Stimulated activated CD8-positive, alpha-beta memory T cell treated with anti-CD3 and anti-CD28 coated beads, Interleukin-7, amount 100 ng/mL, for 1 hour (primary cell): ENCODE measurements around the gene ADGRF1.
"Not testable (repeated sequence)": the region's sequence is repeated elsewhere in the genome, so short reads cannot be mapped to it uniquely, and the experiment has no call there.

ENCODE experiments used
- DNase-seq, 2 donors: peaks; one replicate each; pipeline ENCODE4 v3.0.0-alpha.2; 2020; ENCODE audit warnings: low read depth in 2 of 2

The ADGRF1 gene

DNA sequence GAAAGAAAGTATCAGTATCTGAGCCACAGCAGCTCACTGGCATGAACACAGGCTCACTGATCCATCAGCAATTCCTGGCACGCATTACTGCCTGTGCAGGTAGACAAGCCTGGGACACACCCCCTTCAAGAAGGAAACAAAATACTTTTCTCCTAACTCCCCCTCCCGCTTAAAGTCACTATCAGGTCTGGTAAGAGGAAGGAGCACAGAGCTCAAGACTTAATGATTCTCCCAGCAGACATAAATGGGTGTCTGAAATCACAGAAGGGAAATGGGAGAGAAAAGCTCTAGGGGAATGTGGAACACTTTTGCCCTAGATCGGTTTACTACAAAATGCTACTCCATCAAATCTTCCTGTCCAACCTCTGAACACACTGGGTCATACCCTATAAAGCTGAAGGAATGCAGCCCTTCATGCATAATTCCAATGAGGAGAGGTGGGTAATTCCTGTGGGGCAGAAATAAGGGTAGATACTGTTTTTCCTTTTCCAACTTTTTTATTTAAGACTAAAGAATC, at the start of gene ADGRF1:
Gene ADGRF1, minus strand, starts transcription at position 58 of the 517 bp plus-strand sequence. CDS start 13,271 bp downstream, outside the sequence.
- DNase-seq, result no peak

DNA sequence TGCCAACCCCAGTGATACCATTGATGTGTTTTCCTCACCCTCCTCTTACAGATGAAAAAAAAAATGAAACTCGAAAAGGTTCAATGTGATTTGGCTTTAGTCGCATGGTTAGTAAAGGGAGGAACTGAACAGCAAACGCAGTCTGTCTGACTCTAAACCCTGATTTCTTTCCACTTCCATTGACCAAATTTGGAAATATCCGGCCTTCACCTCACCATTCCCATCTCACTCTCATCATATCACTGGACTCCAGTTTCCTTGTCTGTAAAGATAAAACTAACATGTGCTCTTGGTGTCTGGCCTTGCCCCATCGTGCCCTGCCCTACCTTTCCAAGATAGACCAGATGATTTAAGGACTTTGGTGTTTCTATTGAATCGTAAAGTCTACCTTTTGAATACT, 48.7 kb upstream of the ADGRF1 start:
- no peak for DNase-seq

DNA sequence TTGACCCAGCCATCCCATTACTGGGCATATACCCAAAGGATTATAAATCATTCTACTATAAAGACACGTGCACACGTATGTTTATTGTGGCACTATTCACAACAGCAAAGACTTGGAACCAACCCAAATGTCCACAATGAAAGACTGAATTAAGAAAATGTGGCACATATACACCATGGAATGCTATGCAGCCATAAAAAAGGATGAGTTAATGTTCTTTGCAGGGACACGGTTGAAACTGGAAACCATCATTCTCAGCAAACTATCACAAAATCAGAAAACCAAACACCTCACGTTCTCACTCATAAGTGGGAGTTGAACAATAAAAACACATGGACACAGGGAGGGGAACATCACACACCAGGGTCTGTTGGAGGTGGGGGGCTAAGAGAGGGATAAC, 47.3 kb upstream of the ADGRF1 start:
- DNase-seq, result not testable (repeated sequence)

DNA sequence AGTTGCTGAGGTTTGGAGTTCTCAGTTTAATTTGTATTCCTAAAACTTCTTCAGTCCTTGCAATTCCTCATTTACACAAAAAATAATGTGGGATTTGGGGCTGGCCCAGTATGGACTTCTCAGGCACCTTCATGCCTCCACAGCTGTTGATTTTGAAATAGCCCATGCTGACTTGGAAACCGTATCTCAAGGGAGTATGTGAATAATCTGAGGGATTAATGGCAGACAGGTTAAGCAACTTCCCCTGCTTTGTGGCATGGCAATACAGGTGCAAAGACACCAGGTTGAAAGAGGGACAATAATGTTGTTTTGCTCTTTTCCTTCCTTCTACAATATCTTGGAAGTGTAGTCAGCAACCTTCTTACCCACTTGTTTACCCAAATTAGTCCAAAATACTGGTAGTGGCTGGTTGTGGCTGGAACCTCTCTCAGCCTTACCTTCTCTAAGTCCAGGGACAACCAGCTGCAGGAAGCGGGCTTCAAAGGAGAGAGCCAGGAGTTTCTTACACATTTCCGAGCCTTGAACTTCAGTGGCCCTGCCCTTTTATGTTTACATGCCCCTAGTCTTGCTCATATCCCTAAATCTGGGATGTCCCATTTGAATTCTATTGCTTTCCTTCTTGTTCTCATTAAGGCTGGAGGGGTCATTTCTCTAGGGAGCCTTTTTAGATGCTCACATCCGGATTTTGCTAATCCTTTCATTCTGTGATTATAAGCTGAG, 44.1 kb upstream of the ADGRF1 start:
- no peak for DNase-seq

DNA sequence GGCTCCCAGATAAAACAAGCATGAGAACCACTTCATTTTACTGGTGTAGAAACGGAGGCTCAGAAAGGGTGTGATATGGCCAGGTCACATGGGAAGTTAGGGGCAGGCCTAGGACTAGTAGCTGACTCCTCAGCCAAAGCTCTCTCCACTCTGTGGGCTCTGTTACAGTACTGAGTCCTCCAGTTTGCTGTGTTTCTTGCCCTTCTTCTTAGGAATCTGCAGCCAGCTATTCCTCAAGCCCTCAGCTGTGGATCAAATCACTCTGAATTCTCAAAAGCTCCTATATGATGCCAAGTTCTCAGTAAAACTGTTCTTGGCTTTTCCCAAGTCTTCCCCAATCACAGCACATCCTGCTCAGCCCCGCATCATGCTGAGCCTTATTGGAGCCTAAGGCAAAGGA, 42.5 kb upstream of the ADGRF1 start:
- no peak for DNase-seq

DNA sequence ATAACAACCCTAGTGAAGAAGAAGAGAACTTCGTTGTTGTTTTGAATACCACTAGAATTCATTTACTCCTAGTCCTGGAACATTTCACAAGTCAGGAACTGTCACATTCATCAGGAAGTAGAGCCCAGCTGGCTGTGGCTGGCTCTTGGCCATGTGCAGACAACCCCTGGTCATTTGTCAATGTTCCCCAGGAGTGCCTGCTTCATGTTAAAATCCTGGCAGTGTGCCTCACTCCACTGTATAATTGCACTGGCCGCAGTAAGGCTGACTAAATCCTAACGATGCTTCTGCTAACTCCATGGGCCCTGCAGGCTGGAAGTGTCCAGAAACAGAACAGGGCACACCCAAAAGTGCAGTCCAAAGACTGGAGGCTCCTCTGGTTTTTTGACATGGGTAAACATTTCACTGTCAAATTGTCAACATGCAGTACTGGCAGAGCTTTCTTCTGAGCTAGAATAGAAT, 41.5 kb upstream of the ADGRF1 start:
- no peak for DNase-seq

DNA sequence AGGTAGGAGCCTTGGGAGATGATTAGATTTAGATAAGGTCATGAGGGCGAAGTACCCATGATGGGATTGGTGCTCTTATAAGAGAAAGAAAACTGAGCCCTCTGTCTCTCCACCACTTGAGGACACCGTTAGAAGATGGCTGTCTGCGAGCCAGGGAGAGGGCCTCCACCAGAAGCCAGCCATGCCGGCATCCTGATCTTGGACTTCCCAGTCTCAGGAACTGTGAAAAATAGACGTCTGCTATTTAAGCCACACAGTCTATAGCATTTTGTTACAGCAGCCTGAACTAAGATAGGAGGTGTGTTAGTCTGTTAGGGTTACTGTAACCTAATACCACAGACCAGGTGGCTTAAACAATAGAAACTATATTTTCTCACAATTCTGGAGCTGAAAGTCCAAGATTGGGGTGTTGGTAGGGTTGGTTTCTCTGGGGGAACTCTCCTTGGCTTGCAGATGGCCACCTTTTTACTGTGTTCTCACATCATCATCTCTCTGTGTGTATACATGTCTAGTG, 38.0 kb upstream of the ADGRF1 start:
- no peak for DNase-seq

DNA sequence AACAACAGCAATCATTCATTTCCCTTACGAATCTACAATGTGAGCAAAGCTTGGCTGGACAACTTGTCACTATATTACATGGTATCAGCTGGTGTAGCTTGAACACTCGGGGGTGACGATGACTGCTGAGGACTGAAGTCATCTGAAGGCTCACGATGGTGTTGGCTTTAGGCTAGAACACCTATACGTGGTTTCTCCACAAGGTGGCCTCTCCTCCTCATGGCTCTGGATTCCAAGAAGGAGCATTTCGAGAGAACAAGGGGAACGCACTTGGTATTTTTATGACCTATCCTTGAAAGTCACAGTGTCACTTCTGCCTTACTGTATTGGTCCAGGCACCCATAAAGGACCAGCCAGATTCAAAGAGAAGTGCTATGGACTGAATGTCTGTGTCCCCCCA, 37.5 kb upstream of the ADGRF1 start:
- DNase-seq, result no peak

DNA sequence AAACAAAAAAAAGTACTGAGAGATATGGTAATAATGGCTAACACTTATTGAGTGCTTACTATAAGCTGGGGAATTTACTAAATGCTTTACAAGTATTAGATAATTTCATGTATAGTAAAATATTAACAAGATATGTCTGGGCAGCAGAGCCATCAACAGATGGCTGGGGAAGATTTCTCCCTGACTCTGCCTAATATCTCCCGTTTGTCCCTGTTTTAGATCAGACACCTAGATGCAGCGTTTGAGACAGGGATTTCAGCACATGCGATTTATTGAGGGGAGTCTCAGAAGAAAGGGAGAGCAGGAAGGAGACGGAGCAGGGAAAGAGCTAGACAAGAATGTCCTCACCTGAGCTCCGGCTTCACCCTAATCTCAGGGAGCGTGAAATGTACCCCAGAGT, 36.9 kb upstream of the ADGRF1 start:
- no peak for DNase-seq

DNA sequence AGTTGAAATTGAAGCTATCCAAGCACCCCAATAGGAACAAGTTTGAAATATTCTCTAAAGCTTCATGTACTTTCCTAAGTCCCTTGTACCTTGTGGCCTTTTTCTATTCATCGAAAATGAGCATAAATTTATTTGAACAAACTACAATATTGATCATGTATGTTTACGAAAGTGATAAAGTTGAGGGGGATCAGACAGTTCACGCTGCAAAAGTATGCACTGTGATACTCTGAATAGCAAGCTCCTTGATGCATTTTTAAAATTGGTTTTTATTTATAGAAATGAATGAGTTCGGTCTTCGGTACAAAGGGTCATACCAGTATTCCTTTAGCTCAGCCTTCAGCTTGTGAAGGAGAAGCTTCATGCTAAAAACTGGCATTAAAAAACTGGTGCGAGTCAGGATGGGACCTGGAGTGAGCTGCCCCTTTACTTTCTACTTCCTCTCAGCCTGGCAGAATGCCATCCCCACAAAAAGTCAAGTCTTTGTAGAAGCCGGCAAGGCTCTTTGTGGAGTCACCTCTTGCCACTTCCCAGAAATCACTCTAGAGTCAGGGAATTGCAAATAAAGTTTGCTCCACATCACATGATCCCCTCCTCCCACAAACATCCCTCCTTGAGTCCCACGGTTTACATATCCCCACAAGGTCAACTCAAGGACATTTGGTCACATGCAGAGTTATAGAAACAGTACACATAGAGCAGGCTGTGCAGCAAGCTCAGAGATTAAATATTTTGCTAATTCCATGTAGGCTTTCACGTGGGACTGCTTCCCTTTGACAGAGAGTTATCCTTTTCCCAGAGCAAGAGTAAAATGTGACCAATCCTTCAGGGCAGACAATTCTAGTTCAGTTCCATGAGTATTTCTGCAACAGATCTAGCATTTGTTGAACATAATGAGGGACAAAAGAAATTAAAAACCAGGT, 34.6 kb upstream of the ADGRF1 start:
- no peak for DNase-seq

DNA sequence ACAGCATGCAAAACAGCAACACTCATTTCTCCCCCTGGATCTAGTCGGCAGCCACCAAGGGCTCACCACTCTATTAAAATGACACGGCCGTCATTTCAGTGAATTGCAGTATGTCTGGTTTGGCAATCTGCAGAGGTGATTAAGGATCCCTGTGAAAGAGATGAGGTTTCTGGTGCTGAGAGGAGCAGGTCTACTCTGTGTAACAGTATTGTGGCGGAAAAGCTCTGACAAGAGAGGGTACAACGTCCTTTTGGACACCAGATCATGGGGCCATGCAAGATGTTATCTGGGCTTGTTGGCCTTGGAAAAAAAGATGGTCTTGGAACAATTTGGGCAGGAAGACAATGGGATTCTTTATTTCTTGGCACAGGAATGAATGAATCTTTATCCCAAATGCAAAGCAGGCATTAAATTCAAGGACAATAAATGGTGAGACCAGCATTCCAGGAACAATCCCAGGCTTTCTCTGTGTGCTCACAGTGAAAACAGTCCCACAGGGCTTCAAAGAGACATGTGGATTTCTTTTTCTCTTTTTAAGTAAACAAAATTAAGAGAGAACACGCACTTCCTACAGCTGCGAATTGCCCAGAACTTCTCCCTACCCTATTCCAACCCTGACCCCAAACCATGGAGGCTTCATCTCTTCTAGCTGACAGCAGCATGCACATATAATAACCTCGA, 33.7 kb upstream of the ADGRF1 start:
- no peak for DNase-seq

DNA sequence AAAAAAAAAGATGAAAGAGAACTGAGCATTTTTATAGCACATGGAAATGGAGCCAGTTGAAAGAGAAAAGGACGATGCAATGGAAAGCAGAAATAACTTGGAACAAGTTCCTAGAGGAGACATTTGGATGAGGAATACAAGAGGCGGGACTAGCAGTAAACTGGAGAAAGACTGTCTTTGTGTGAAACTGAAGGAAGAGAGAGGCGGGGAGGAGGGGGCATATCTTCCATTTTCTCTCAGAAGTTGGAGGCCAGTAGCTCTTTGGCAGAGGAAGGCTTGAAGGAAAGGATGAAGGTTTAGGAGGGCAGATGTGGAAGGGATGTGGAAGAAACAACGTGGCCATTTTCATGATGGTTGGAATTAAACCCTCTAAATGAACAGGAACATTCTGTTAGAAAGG, 33.0 kb upstream of the ADGRF1 start:
- DNase-seq, result no peak

DNA sequence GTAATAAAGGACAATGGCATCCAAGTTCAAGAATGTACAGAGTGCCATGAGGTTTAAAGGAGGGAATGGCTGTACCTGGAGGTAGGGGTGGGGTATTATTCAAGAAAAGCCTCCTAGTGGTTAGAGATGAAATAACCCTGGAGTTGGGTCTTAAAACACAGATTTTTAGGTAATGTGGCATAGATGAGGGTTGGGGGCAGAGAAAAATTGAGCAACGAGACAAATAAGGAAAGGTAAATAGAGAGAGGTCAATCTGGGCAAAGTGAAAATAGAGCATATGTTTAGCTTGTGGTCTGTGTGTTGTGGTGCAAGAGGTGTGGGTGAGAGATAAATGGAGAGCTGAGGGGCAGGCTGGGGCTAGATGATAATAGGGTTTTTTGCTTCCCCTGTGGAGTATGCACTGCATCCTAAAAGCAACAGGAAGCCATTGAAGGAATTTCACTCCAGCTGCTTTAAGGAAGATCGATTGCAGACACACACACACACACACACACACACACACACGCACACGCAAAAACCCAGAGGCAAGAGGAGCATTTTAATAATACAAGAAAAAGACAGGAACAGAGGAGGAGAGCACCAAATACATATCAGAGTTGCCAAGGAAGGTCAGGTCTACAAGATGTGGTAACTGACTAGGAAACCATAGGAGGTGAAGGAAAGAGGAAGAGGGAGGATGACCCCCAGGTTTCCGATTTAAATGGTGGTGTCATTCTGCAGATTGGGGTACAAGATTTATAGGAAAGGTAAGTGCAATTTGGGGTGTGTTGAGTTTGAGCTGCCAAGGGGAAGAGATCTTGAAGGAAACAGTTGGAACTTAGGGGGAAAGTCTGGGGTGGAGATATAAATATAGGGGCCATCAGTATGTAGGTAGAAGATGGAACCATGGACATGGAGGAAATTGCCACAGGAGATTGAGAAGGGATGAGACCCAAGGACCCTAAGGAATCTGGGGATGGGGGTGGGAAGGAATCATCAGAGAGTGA, 31.3 kb upstream of the ADGRF1 start:
- DNase-seq, result no peak

DNA sequence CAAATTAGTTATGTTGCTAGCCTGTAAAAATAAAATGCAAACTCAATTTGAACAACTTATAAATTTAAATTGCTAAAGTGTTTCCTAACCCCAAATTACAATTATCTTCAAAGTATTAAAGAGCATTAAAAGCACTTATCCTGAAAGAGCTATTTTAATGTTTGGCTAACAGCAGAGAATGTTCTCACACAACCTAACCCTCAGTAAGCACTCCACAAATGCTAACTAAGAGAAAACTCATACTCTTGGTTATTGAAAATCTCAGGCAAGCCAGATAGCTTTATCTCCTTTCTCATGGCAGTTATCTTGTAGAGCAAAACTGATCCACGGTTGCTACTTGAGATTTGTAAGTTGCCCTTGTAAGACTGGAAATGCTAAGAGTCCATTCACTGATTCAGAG, 30.5 kb upstream of the ADGRF1 start:
- no peak for DNase-seq

DNA sequence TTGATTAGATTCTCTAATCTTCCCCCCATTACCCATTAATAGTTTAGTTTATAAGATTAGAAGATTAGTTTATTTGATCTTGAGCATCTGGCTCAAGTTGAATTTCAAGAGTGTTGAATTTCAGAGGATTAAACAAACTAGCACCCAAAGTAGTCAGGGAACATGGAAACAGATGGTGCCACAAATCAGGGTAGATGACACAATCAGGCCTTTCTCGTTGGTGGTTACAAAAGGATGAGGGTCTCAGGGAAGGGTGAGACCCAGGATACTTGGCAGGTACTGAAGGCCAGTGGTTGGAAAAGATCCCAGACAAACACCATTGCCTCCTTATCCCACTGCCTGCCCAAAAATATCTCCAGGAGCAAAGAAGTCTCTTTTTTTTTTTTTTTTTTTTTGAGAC, 29.5 kb upstream of the ADGRF1 start:
- DNase-seq, result no peak

DNA sequence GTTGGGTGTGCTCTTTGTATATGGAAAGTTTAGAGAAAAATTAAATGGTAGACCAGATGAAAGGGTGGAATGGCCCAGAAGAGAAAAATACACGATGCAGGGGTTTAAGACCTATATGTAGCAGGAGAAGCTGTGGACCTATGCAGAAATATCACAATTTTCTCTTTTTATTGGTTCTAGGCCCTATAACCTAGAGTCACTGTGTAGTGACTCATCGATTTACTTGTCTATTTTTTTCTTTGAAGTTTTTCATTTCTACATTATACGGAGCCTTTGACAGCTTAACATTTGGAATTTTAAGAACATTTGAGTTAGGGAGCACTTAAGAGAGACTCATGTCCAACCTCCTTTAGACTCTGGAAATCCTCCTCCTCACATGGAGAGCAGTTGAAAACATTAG, 28.3 kb upstream of the ADGRF1 start:
- no peak for DNase-seq

DNA sequence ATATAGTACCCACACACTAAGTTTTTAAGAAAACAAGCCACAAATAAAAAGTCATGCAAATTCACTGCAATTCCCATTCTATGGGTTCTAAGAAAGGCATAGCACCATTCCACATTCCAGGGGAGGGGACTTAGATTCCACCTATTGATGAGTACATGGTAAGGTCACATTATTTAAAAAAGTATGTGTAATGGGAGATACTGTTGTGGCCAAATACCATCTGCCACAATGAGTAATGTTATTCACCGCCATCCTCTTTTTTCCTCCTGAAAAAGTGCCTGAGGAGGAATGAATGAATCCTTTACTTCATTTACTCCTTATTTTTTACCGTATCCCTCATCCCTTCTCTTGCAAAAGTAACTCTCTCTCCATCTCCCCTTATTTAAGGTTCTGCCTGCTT, 27.0 kb upstream of the ADGRF1 start:
- DNase-seq, result no peak

DNA sequence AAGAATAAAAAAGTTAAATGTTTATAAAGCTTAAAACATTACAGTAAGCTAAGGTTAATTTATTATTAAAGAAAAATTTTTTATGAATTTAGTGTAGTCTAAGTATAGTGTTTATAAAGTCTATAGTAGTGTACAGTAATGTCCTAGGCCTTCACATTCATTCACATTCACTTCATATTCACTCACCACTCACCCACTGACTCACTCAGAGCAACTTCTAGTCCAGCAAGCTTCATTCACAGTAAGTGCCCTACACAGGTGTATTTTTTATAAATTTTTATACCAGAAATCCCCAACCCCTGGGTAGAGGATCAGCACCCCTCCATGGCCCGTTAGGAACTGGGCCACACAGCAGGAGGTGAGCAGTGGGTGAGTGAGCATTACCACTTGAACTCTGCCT, 24.3 kb upstream of the ADGRF1 start:
- DNase-seq, result no peak

DNA sequence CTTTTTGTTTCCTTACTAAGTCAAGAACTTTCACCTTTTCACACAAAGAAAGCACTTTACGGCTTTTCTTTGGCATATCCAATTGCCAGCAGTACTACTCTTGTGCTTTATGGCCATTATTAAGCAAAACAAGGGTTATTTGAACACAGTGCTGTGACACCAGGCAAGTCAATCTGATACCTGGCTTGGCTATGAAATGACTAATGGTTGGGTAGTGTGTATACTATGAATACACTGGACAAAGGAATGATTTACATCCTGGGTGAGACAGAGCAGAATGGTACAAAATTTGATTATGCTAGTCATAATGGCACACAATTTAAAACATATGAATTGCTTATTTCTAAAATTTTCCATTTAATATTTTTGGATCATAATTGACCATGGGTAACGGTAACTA, 22.1 kb upstream of the ADGRF1 start:
- no peak for DNase-seq

DNA sequence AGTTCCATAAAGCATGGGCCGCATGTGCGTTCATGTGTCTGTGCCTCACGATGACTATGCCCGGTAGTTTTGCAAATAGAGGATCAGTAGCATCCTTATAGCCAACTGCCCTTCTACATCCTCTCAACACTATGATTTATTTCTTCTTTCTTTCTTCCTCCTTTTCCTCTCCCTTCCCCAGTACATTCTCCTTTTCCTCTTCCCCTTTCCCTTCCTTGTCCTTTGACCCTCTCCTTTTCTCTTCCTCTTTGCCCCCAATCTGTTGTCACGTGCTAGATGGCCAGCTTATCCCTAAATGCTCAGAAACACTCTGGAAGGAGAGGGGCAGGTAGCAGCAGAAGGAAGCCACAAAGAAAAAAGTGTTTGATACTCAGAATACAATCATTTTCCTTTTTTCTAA, 20.2 kb upstream of the ADGRF1 start:
- no peak for DNase-seq
